Naive thymus-derived CD8-positive, alpha-beta T cell (primary cell): ENCODE results near the gene FAM83F. TPM values are rescaled to one million over a fixed set of nuclear protein-coding genes. Genes with fewer than 3 reads are reported as not detected.

ENCODE experiments used
- ATAC-seq, 2 donors: fragments of 150-1000 bp; cut with Tn5 transposase in 1 of 2; sonication (Bioruptor Pico), chemical (Tn5 transposase) in 1 of 2; 1 replicate in 1 of 2; 2 replicates in 1 of 2; pipeline ENCODE4 v1.10.0; 2021; ENCODE audit warnings: mild to moderate bottlenecking in 2 of 2, moderate library complexity in 2 of 2
- POLR2A ChIA-PET: fragments of 350-600 bp; sonication (Branson Sonifier 250); formaldehyde crosslinking; loops from one replicate; lab custom pipeline; 2021; ENCODE audit warnings: antibody characterized with exemption; lab: Charles Lee
- DNase-seq, 10 donors: peaks; one replicate each; pipeline versions ENCODE4 v3.0.0 to v3.0.0-alpha.2; 2020 to 2022
- H3K27ac Mint-ChIP-seq, 10 donors: one replicate each; pipeline ENCODE4 v1.8.0; 2020 to 2022; ENCODE audit warnings: mild to moderate bottlenecking in 10 of 10, mixed read lengths in 10 of 10, moderate library complexity in 4 of 10, inconsistent platforms in 1 of 10
- H3K27me3 Mint-ChIP-seq, 5 donors: one replicate each; pipeline ENCODE4 v1.8.0; 2021 to 2022; ENCODE audit warnings: mixed read lengths in 5 of 5
- H3K36me3 Mint-ChIP-seq, 3 donors: one replicate each; pipeline ENCODE4 v1.8.0; 2020 to 2022; ENCODE audit warnings: mixed read lengths in 3 of 3, mild to moderate bottlenecking in 2 of 3, inconsistent platforms in 1 of 3
- H3K4me1 Mint-ChIP-seq, 4 donors: one replicate each; pipeline ENCODE4 v1.8.0; 2021 to 2022; ENCODE audit warnings: mixed read lengths in 4 of 4
- H3K4me3 Mint-ChIP-seq, 10 donors: one replicate each; pipeline ENCODE4 v1.8.0; 2020 to 2022; ENCODE audit warnings: mild to moderate bottlenecking in 10 of 10, mixed read lengths in 10 of 10, moderate library complexity in 6 of 10, inconsistent platforms in 1 of 10
- H3K9me3 Mint-ChIP-seq, 9 donors: one replicate each; pipeline ENCODE4 v1.8.0; 2020 to 2022; ENCODE audit warnings: mixed read lengths in 9 of 9, mild to moderate bottlenecking in 3 of 9, inconsistent platforms in 1 of 9, moderate library complexity in 1 of 9
- polyA plus RNA-seq, 3 donors: library from polyadenylated mRNA; unstranded; fragments of 300-500 nt; fragmentation: Illumina TruSeq; gene quantifications; one replicate each; pipeline ENCODE4 v1.2.3, GENCODE V29; 2021
- total RNA-seq, 8 experiments: library from RNA in 2 of 8; stranded (reverse) in 2 of 8; gene quantifications; one replicate each; pipeline ENCODE4 v1.2.3 and lab custom pipeline; 2021 to 2026

The FAM83F gene
- total and polyA plus RNA-seq, 5 experiments from 2014 or later, result 0.01 to 1.2 (median 0.22) TPM; not detected in 1

DNA sequence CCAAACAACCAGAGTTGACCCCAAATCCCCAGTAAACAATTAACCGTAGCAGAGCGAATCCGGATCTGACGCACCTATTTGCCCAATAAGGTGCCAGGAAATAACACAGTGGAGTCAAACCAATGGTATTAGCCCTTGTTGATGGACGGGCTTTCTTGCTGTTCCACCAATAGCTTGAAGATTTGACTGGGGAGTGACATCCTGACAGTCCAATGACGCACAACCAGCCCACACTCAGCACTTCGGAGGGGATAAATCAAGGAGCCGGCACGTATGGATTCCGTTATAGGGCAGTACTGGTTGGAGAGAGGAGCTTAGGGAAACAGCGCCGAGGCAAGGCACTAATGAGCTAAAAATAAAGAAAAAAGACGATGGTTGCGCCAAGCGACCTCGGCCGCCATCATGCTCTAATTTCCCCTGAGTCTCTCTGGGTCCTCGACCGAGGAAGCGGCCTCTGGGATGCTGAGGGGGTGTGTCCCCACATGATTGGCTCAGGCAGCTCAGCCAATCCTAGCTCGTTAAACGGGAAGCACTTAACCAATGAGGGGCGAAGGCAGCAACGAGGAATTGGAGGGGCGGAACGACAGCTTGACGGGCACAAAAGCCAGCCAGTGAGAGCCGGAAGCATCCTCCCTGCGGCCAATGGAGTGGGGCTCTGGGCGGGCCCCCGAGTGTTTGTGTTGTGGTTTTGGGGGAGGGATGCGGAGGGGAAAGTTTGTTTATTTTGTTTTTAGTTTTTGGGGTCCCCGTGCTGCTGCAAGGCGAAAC lies 49.5 kb downstream of the FAM83F start:
- H3K27me3 Mint-ChIP-seq, result peaks cover 6 to 8% (median 7%) of the 10 kb centered on the region in 5 donors
- POLR2A ChIA-PET, result interaction anchor here (0.5 to 4.5 kb wide), 76 partner anchors 8 to 896 kb away, joined by 3 to 73 read pairs (median 4); partner anchors contain the start of genes ADSL, ATF4, CBX7 and MIEF1
- peak overlapping the region; percentile 93 to 100 (median 96) for H3K4me3 Mint-ChIP-seq
- peaks cover 19 to 49% (median 43%) of the 10 kb centered on the region in 4 donors for H3K4me1 Mint-ChIP-seq
- no peaks in the 10 kb centered on the region for H3K9me3 Mint-ChIP-seq
- peaks cover 0 to 5% (median 0%) of the 10 kb centered on the region in 3 donors for H3K36me3 Mint-ChIP-seq
- peak overlapping the region; percentile 97 to 100 (median 100) for H3K27ac Mint-ChIP-seq
- DNase-seq (peak; percentile 91 to 100 (median 99)), ATAC-seq (peak; percentile 86 to 87)

DNA sequence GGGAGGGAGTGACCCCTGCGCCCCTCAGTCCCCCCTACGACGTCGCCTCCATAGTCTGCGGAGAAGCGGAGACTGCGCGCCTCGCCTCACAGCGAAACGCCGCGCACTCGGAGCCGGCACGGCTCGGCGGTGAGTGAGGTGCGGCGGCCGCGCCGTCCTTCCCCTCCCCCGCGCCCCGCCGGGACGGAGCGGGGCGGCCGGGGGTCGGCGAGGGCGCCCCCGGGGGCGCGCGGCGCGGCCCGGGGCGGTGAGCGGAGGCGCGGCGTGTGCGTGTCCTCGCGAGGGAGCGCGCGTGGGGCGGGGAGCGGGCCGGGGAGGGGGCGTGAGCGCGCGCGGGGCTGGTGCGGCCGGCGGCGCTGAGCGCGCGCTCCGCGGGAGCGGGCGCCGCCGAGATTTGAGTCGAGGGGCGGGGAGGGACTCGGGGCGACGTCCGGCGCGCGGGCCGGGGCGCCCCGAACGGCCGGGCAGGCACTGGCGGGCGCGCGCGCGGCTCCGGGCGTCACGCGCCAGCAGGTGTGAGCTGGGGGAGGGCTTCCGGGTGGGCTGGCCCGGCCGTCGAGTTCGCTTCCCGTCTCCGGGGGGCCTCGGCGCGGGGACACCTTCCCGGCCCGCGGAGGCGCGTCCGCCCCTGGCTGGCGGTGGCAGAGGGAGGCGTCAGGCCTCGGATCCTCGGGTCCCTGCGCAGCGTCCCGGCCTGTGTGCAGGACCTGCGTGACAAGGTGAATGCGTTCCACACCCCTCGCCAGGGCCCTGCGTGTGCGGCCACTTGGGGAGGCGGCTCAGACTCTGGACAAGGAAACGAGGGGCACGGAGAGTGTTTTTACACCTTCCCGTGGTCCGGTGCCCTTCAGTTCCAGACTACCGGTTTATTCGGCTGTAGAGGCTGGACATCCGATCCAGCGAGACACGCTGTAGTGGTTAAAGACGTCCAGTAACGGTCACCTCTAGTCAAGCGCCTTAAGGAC lies 50.4 kb downstream of the FAM83F start:
- ATAC-seq, result peak; percentile 11 to 28
- H3K36me3 Mint-ChIP-seq, result peaks cover 0 to 9% (median 0%) of the 10 kb centered on the region in 3 donors
- peak; percentile 71 to 90 (median 78) for DNase-seq
- peak overlapping the region; percentile 97 to 100 (median 100) for H3K27ac Mint-ChIP-seq
- POLR2A ChIA-PET, result interaction anchor here (0.5 to 4.5 kb wide), 63 partner anchors 9 to 896 kb away, joined by 3 to 73 read pairs (median 5); partner anchors contain the start of genes ADSL, ATF4, CBX7 and MIEF1
- H3K27me3 Mint-ChIP-seq, result peaks cover 0 to 2% (median 0%) of the 10 kb centered on the region in 5 donors
- H3K4me3 Mint-ChIP-seq, result peak overlapping the region; percentile 93 to 100 (median 96)
- no peaks in the 10 kb centered on the region for H3K9me3 Mint-ChIP-seq
- peaks cover 21 to 54% (median 50%) of the 10 kb centered on the region in 4 donors for H3K4me1 Mint-ChIP-seq

DNA sequence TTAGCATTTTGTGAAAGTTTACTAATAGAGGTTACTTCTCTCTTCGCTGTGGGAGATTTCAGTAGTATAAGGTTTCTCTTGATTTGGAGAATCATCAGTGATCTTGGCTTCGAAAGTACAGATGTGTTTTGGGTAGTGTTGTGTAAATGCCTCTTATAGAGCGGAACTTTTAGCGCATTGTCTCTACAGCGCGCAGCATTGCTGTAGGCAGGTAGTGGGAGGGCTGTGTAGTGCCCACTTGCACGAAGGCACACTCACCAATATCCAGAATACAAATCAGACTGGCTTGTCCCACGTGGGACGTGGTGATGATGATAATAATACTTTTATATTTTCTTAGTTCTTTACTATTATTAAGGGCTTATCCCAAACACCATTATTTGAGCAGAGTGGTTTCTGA lies 51.4 kb downstream of the FAM83F start:
- POLR2A ChIA-PET, result interaction anchor here (0.6 to 4.5 kb wide), 8 partner anchors 9 to 355 kb away, joined by 3 to 73 read pairs (median 4); partner anchors contain the start of genes ADSL and TNRC6B
- peak overlapping the region; percentile 8 to 87 (median 76) for H3K27ac Mint-ChIP-seq
- peak in 5 of 10 donors; percentile 16 to 35 (median 20) for DNase-seq
- peaks cover 0 to 13% (median 0%) of the 10 kb centered on the region in 3 donors for H3K36me3 Mint-ChIP-seq
- no peaks in the 10 kb centered on the region for H3K9me3 Mint-ChIP-seq
- ATAC-seq, result no peak
- peaks cover 27 to 64% (median 60%) of the 10 kb centered on the region in 4 donors for H3K4me1 Mint-ChIP-seq
- H3K4me3 Mint-ChIP-seq, result peak overlapping the region; percentile 76 to 93 (median 84)
- H3K27me3 Mint-ChIP-seq, result peaks cover 0 to 2% (median 0%) of the 10 kb centered on the region in 5 donors

DNA sequence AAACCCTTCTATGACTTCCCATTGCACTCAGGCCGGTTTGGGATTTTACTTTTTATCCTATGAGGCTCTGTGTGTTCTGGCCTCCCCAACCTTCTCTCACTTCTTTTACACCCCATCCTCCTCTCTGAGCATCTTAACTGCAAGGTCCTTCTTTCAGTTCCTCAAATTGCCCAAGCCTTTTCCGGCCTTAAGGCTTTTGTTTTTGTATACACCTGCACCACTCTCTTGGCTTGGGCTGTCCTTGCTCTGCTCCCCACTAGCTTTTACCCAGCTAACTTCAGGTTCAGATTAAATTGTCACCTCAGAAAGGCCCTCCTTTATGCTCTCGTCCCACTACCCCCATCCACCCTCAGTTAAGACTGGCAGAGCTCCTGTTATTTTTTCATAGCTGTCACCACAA lies 55.5 kb downstream of the FAM83F start:
- DNase-seq (peak in 1 of 10 donors; percentile 31), ATAC-seq (peak in 1 of 2 donors; percentile 6)
- Mint-ChIP-seq H3K9me3 (no peaks in the 10 kb centered on the region), H3K27ac (peak overlapping the region in 9 of 10 donors; percentile 70 to 88 (median 80)), H3K4me1 (peaks cover 46 to 86% (median 82%) of the 10 kb centered on the region in 4 donors), H3K27me3 (no peaks in the 10 kb centered on the region), H3K36me3 (peaks cover 0 to 15% (median 0%) of the 10 kb centered on the region in 3 donors), H3K4me3 (peak overlapping the region in 9 of 10 donors; percentile 15 to 76 (median 68))
- POLR2A ChIA-PET, result no interaction called here

DNA sequence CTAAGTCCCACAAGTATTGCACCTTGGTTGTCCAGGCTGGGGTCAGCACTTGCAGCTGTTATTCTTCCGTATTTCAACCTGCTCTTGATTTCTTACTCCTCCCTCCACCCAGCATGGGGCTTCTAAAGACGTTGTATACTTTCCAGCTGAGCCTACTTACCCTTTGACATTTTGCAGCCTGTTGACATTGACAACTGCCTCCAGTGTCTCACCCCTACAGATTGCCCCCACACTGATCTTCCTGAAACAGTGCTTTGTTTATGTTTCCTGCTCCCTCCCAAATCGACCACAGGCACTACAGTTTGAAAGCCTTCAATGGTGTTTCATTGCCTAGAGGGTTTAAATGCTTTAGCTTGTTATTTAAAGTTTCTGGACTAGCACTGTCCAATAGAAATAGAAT lies 56.6 kb downstream of the FAM83F start:
- peak in 1 of 10 donors; percentile 22 for DNase-seq

DNA sequence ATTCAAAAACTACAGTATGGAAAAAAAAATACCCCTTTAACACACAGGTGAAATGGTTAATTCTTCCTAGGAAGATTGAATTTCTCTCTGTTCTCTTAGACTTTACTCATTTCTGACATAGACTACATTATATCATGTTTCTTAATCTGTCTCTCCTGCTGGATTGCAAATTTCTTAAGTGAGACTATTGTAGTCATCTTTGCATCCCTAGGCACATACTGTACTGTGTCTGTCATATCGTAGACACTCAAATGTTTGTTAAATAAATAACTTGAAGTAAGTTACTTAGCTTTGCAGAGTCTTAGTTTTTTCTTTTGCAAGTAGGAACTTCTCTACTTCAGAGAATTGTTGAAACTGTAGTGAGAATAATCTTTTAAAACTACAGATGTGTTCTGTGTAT lies 58.7 kb downstream of the FAM83F start:
- H3K27ac Mint-ChIP-seq, result peak overlapping the region in 5 of 10 donors; percentile 25 to 81 (median 41)
- POLR2A ChIA-PET, result interaction anchor here (4.7 kb wide), 1 partner anchor 8 kb away, joined by 42 read pairs; no protein-coding TSS in a partner anchor

More for the DNA sequence above, 56.6 kb downstream of the FAM83F start:
- Mint-ChIP-seq H3K27ac (peak overlapping the region; percentile 13 to 88 (median 75)), H3K9me3 (no peaks in the 10 kb centered on the region), H3K4me3 (peak overlapping the region in 9 of 10 donors; percentile 53 to 78 (median 70)), H3K4me1 (peaks cover 52 to 90% (median 88%) of the 10 kb centered on the region in 4 donors), H3K27me3 (no peaks in the 10 kb centered on the region), H3K36me3 (peaks cover 0 to 15% (median 0%) of the 10 kb centered on the region in 3 donors)
- POLR2A ChIA-PET, result interaction anchor here (0.7 to 1.4 kb wide), 4 partner anchors 7 to 294 kb away, joined by 3 to 5 read pairs (median 4); no protein-coding TSS in a partner anchor
- ATAC-seq, result peak; percentile 31 to 32

DNA sequence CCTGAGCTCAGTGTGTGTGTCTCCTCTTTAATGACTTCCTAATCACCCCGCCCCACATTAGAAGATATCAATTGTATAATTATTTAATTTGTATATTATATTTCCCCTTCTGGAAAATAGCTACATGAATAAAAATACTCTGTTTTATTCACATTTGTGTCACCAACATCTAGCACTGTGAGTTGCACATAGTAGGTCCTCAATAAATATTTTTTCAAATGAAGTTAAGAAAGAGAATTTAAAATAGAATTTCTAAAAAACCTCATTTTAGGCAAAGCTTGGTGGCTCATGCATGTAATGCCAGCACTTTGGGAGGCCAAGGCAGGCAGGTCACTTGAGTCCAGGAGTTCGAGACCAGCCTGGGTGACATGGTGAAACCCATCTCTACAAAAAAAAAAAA lies 59.7 kb downstream of the FAM83F start:
- DNase-seq (no peak), ATAC-seq (no peak)
- H3K27ac Mint-ChIP-seq, result peak overlapping the region in 8 of 10 donors; percentile 67 to 92 (median 84)
- peaks cover 0 to 25% (median 0%) of the 10 kb centered on the region in 3 donors for H3K36me3 Mint-ChIP-seq
- no peaks in the 10 kb centered on the region for H3K27me3 Mint-ChIP-seq
- POLR2A ChIA-PET, result interaction anchor here (0.6 to 4.7 kb wide), 2 partner anchors 9 to 23 kb away, joined by 3 to 42 read pairs; no protein-coding TSS in a partner anchor
- no peaks in the 10 kb centered on the region for H3K9me3 Mint-ChIP-seq
- peaks cover 57 to 94% (median 86%) of the 10 kb centered on the region in 4 donors for H3K4me1 Mint-ChIP-seq
- H3K4me3 Mint-ChIP-seq, result peak overlapping the region in 6 of 10 donors; percentile 5 to 83 (median 57)

More for the DNA sequence above, 58.7 kb downstream of the FAM83F start:
- H3K4me1 Mint-ChIP-seq, result peaks cover 56 to 94% (median 86%) of the 10 kb centered on the region in 4 donors
- peak overlapping the region in 7 of 10 donors; percentile 6 to 58 (median 28) for H3K4me3 Mint-ChIP-seq
- H3K9me3 Mint-ChIP-seq, result no peaks in the 10 kb centered on the region
- ATAC-seq (no peak), DNase-seq (no peak)
- H3K27me3 Mint-ChIP-seq, result no peaks in the 10 kb centered on the region
- peaks cover 0 to 20% (median 0%) of the 10 kb centered on the region in 3 donors for H3K36me3 Mint-ChIP-seq

DNA sequence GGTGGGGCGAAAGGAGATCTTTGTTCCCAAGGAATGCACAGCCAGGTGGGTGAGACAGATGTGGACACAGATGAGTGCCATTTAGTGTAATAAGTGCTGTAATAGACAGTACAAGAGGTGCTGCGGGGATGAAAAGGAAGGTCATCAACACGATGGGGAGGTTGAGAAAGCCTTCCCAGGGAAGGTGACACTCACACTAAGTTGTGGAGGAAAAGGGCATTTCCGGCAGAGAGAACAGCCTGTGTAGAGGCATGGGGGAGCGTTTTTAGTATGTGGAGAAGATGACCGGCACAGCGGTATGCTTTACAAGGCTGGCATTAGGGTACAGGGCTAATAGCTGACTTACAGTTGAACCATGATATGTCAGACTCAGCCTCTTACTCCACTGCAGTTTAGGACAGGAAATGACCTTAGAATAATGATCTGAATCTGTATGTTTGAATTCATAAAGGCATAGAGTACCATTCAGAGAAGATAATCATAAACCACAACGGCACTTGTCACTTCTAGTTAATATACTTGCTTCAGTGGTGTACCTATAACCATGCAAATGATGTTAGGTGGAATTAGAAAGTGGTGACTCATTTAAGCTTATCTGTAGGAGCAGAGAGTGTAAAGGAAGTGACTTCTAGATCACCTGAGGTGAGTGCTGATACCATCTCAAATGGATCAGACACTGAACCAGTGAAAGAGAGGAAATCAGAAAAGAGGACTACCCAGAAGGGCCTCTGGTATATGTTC lies 60.6 kb downstream of the FAM83F start:
- ATAC-seq, result peak; percentile 86 to 91

DNA sequence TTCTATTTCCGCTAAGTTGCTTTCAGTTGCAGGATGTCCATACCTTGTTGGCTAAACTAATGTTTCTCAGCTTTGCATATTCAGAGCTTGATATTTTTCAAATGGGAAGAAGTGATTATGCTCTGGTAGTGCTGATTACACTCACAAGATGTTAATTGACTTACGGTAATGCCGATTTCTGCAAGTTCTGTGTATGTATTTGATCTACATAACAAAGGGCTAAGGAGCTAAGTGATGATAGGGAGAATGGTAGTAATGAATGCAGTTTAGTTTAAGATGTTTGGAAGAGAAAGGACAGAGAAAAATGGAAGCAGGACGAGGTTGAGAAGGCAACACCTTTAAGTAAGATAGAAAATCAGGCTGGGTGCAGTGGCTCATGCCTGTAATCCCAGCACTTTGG lies 61.4 kb downstream of the FAM83F start:
- DNase-seq (no peak), ATAC-seq (no peak)
- H3K4me3 Mint-ChIP-seq, result peak overlapping the region in 8 of 10 donors; percentile 33 to 83 (median 62)
- H3K27me3 Mint-ChIP-seq, result no peaks in the 10 kb centered on the region
- H3K9me3 Mint-ChIP-seq, result no peaks in the 10 kb centered on the region
- H3K36me3 Mint-ChIP-seq, result peaks cover 0 to 19% (median 0%) of the 10 kb centered on the region in 3 donors
- H3K27ac Mint-ChIP-seq, result peak overlapping the region; percentile 37 to 92 (median 80)
- POLR2A ChIA-PET, result interaction anchor here (0.7 to 4.7 kb wide), 4 partner anchors 11 to 121 kb away, joined by 3 to 42 read pairs (median 4); no protein-coding TSS in a partner anchor
- H3K4me1 Mint-ChIP-seq, result peaks cover 50 to 92% (median 83%) of the 10 kb centered on the region in 4 donors

More for the DNA sequence above, 60.6 kb downstream of the FAM83F start:
- Mint-ChIP-seq H3K27ac (peak overlapping the region; percentile 67 to 92 (median 80)), H3K4me1 (peaks cover 52 to 92% (median 83%) of the 10 kb centered on the region in 4 donors), H3K36me3 (peaks cover 0 to 22% (median 0%) of the 10 kb centered on the region in 3 donors), H3K9me3 (no peaks in the 10 kb centered on the region), H3K4me3 (peak overlapping the region; percentile 6 to 83 (median 62)), H3K27me3 (no peaks in the 10 kb centered on the region)
- POLR2A ChIA-PET, result interaction anchor here (0.7 to 4.7 kb wide), 4 partner anchors 10 to 122 kb away, joined by 3 to 42 read pairs (median 4); no protein-coding TSS in a partner anchor
- peak in 2 of 10 donors; percentile 39 to 45 for DNase-seq

DNA sequence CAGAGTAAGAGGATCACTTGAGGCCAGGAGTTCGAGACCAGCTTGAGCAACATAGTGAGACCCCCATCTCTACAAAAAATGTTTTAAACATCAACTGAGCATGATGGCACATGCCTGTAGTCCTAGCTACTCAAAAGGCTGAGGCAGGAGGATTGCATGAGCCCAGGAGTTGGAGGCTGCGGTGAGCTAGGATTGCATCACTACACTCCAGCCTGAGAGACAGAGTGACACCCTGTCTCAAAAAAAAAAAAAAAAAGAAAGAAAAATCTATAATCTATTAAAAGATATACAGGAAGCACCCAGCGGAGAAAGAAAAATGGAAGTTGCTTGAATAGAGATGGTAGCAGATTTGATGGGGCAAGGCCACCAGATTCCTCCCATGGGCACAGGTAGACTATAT lies 61.8 kb downstream of the FAM83F start:
- Mint-ChIP-seq H3K27me3 (no peaks in the 10 kb centered on the region), H3K27ac (peak overlapping the region in 4 of 10 donors; percentile 74 to 92 (median 78)), H3K4me3 (peak overlapping the region in 3 of 10 donors; percentile 59 to 83 (median 69)), H3K4me1 (peaks cover 46 to 92% (median 80%) of the 10 kb centered on the region in 4 donors), H3K36me3 (peaks cover 0 to 19% (median 0%) of the 10 kb centered on the region in 3 donors), H3K9me3 (no peaks in the 10 kb centered on the region)
- DNase-seq, result no peak
- POLR2A ChIA-PET, result interaction anchor here (0.7 to 4.7 kb wide), 2 partner anchors 12 to 252 kb away, joined by 3 to 42 read pairs; no protein-coding TSS in a partner anchor
- no peak for ATAC-seq
